GM19238 (cell line): Measurements from ENCODE around the gene OR4E1.
"Not testable (repeated sequence)": the region's sequence is repeated elsewhere in the genome, so short reads cannot be mapped to it uniquely, and the experiment has no call there.

Experiments used
- DNase-seq: peaks from one replicate; pipeline ENCODE4 v3.0.0; 2011; ENCODE audit warnings: low spot score; ENCODE audit not compliant: insufficient read length

The OR4E1 gene

GRCh38 chr14:21653331-21653885, 20.2 kb downstream of the OR4E1 start, which contains the start of gene OR4E2:
TSS of gene OR4E2 (plus strand) at chr14:21653835. CDS start at chr14:21665083, 11,248 bp downstream.
- no peak for DNase-seq

GRCh38 chr14:21652209-21652808, 21.3 kb downstream of the OR4E1 start:
- no peak for DNase-seq

GRCh38 chr14:21647380-21647779, 26.2 kb downstream of the OR4E1 start:
- no peak for DNase-seq

- DNase-seq, result no peak
These were observed 30.2 kb downstream of the OR4E1 start for GRCh38 chr14:21643407-21643806.

- no peak for DNase-seq
These were observed 30.9 kb downstream of the OR4E1 start for GRCh38 chr14:21642683-21643082.

GRCh38 chr14:21634840-21635239, 38.8 kb downstream of the OR4E1 start, which contains the start of gene OR10G2:
TSS of gene OR10G2 (minus strand) at chr14:21634940. CDS start at chr14:21634842, 98 bp downstream.
- no peak for DNase-seq

GRCh38 chr14:21631084-21631483, 42.5 kb downstream of the OR4E1 start:
- no peak for DNase-seq

- DNase-seq, result not testable (repeated sequence)
These were observed 43.1 kb downstream of the OR4E1 start for GRCh38 chr14:21630503-21630902.

GRCh38 chr14:21626491-21627230, 47.0 kb downstream of the OR4E1 start:
- no peak for DNase-seq
